ENCODE results near the gene IHH. TPM values are rescaled to one million over a fixed set of nuclear protein-coding genes. Genes with fewer than 3 reads are reported as not detected.
A peak's percentile ranks its signal among the peaks of the same experiment; 100 is the strongest.

The IHH gene
- total and polyA plus RNA-seq, 2 of the 8 experiments (the other 6 are each of a cell fraction or from before 2014, with no cell fraction given) = 0.03 TPM; not detected in 1

GRCh38 chr2:219030177-219030940 lies 30.4 kb downstream of the IHH start:
- H4K5ac ChIP-seq (ENCODE audit: insufficient read length, low read depth, low read length) = no peak overlapping the region
- H2BK5ac ChIP-seq (ENCODE audit: low read depth, low read length) = no peak overlapping the region
- ChIA-PET CTCF (ENCODE audit: partially characterized antibody) (interaction anchor here (0.6 to 45.5 kb wide), 43 partner anchors 9 to 374 kb away, joined by 3 to 1006 read pairs (median 5); partner anchors contain the start of genes CFAP65, CRYBA2, IHH and NHEJ1), POLR2A (ENCODE audit: partially characterized antibody) (interaction anchor here (1.0 kb wide), 1 partner anchor 9 kb away, joined by 3 read pairs; no protein-coding TSS in a partner anchor)
- H2BK120ac ChIP-seq (replicated peaks; ENCODE audit: low read depth, low read length) = no peak overlapping the region
- H3K79me1 ChIP-seq (ENCODE audit: low read depth, low read length) = no peaks in the 10 kb centered on the region
- H3K27ac ChIP-seq (ENCODE audit: low read depth, low read length) = no peak overlapping the region
- H2BK15ac ChIP-seq (ENCODE audit: low read length) = no peak overlapping the region
- H3K4me2 ChIP-seq (ENCODE audit: insufficient read depth in 1 of 2, low read depth in 2 of 2, low read length in 2 of 2) = no peak overlapping the region
- no peak overlapping the region for H3K4ac ChIP-seq (replicated peaks; ENCODE audit: insufficient read length, low read depth, low read length)
- H3K9ac ChIP-seq (replicated peaks in 1 of 4; ENCODE audit: extremely low read depth in 1 of 4, low read depth in 3 of 4, low read length in 3 of 4) = no peak overlapping the region
- TF ChIP-seq CTCF (IDR thresholded peaks at IDR 0.05; ENCODE audit: control extremely low read depth in 1 of 3, insufficient read depth in 1 of 3, low read depth in 1 of 3, low read length in 3 of 3) (no peak), BACH1 (IDR thresholded peaks at IDR 0.05; ENCODE audit: low read length) (no peak)
- no peak overlapping the region for H4K91ac ChIP-seq (replicated peaks; ENCODE audit: insufficient read length, low read length)
- WGBS, 2 experiments (ENCODE audit: extremely low coverage in 1 of 2, insufficient coverage in 1 of 2, insufficient read length in 1 of 2, insufficient replicate concordance in 2 of 2, low coverage in 1 of 2, low lambda C conversion rate in 2 of 2, missing lambda C conversion rate in 1 of 2) = 88% methylated on average over 16 of the region's 16 CpGs; no CpG with 5 or more reads in 1 of the 2 experiments
- DNase-seq (ENCODE audit: low read depth in 1 of 2, low spot score in 2 of 2) = no peak
- H3K18ac ChIP-seq (ENCODE audit: extremely low read depth, low read length) = no peak overlapping the region
- H3K79me2 ChIP-seq (ENCODE audit: control insufficient read depth in 1 of 2, insufficient read depth in 2 of 2, low read length in 2 of 2) = no peaks in the 10 kb centered on the region
- H2AFZ ChIP-seq (ENCODE audit: low read length) = 0 out of 2 replicates have a peak overlapping the region, but pooled peaks have one; percentile 96
- H3K36me3 ChIP-seq (ENCODE audit: control insufficient read depth in 2 of 4, insufficient read depth in 4 of 4, low read length in 3 of 4) = no peaks in the 10 kb centered on the region
- no peaks in the 10 kb centered on the region; a peak in 1 of 7 replicates for H3K27me3 ChIP-seq (replicated peaks in 1 of 4; ENCODE audit: control insufficient read depth in 3 of 4, extremely low read depth in 1 of 4, insufficient read depth in 3 of 4, low read length in 3 of 4)
- no peak overlapping the region for H3K4me3 ChIP-seq (ENCODE audit: extremely low read depth in 1 of 4, insufficient read depth in 2 of 4, low read depth in 3 of 4, low read length in 4 of 4)
- no peak overlapping the region for H2BK12ac ChIP-seq (ENCODE audit: low read depth, low read length)
- no peak overlapping the region for H3K23ac ChIP-seq (ENCODE audit: insufficient read length)
- no peak overlapping the region for H4K8ac ChIP-seq (ENCODE audit: extremely low read depth, insufficient read depth, low read length)
- no peak for FAIRE-seq
- H3K9me3 ChIP-seq (ENCODE audit: insufficient read depth in 2 of 2, low read depth in 1 of 2, low read length in 1 of 2) = no peaks in the 10 kb centered on the region
- H3K4me1 ChIP-seq (replicated peaks in 1 of 4; ENCODE audit: control insufficient read depth in 3 of 4, insufficient read depth in 4 of 4, low read length in 3 of 4) = peaks cover 0 to 3% (median under 1%) of the 10 kb centered on the region in 4 experiments; a peak in 2 of 7 replicates
- H4K20me1 ChIP-seq (replicated peaks in 1 of 2; ENCODE audit: control insufficient read depth in 1 of 2, insufficient read depth in 2 of 2, low read length in 2 of 2) = peaks cover 0 to 2% of the 10 kb centered on the region in 2 experiments
- no peak overlapping the region for H3K56ac ChIP-seq (replicated peaks; ENCODE audit: insufficient read length, low read depth, low read length)
- H2AK5ac ChIP-seq (ENCODE audit: low read depth, low read length) = no peak overlapping the region
- H3K14ac ChIP-seq (ENCODE audit: insufficient read length) = no peak overlapping the region
- H2BK20ac ChIP-seq (ENCODE audit: low read length) = no peak overlapping the region
- H3K23me2 ChIP-seq (ENCODE audit: low read depth, low read length) = no peaks in the 10 kb centered on the region

All from H1 (cell line).